HL-60 (cell line): ENCODE measurements around the gene RELCH.

Experiments used
- DNase-seq, 2 experiments: peaks; one replicate each; pipeline ENCODE4 v3.0.0-alpha.2; 2010 to 2020; ENCODE audit warnings: low read depth in 1 of 2, low spot score in 1 of 2
- H3K27ac ChIP-seq: fragments of 250-450 bp; sonication (Bioruptor Pico); replicated peaks from 2 replicates; pipeline ENCODE4 v1.5.1; 2020; ENCODE audit warnings: mild to moderate bottlenecking, moderate library complexity
- H3K27me3 ChIP-seq: fragments of 250-450 bp; sonication (Bioruptor Pico); 2 replicates; pipeline ENCODE4 v1.5.1; 2021; ENCODE audit warnings: mild to moderate bottlenecking, moderate library complexity; ENCODE audit not compliant: insufficient read depth, poor library complexity, severe bottlenecking
- H3K4me3 ChIP-seq: replicated peaks from 2 replicates; pipeline ENCODE4 v1.5.1; 2011; ENCODE audit warnings: mild to moderate bottlenecking, control low read depth, low read length; ENCODE audit not compliant: insufficient read depth
- CTCF ChIP-seq: IDR thresholded peaks from one replicate; pipeline ENCODE4 v1.5.1; 2011; ENCODE audit warnings: low read length, control low read depth, inconsistent platforms; ENCODE audit not compliant: insufficient read depth
- GABPA ChIP-seq: IDR thresholded peaks from 2 replicates; pipeline ENCODE4 v1.6.1; 2012; ENCODE audit warnings: low read depth
- POLR2AphosphoS5 ChIP-seq: IDR thresholded peaks from 2 replicates; pipeline ENCODE4 v1.6.1; 2012; ENCODE audit warnings: low read depth
- REST ChIP-seq: IDR thresholded peaks from 2 replicates; pipeline ENCODE4 v1.6.1; 2012; ENCODE audit warnings: low read depth; ENCODE audit not compliant: insufficient replicate concordance
- SPI1 ChIP-seq: IDR thresholded peaks from 2 replicates; pipeline ENCODE4 v1.6.1; 2012; ENCODE audit warnings: low read depth, mild to moderate bottlenecking, borderline replicate concordance

Gene RELCH

GRCh38 chr18:62239475-62239874 lies 52.4 kb downstream of the RELCH start:
- Histone ChIP-seq H3K4me3 (no peak overlapping the region), H3K27ac (no peak overlapping the region), H3K27me3 (no peaks in the 10 kb centered on the region)
- no peak for DNase-seq
- no peak for TF ChIP-seq REST
- TF ChIP-seq POLR2AphosphoS5 = no peak
- no peak for TF ChIP-seq CTCF
- no peak for TF ChIP-seq GABPA
- TF ChIP-seq SPI1 = no peak

GRCh38 chr18:62242955-62243354 lies 55.9 kb downstream of the RELCH start:
- Histone ChIP-seq H3K27ac (no peak overlapping the region), H3K4me3 (no peak overlapping the region), H3K27me3 (no peaks in the 10 kb centered on the region)
- TF ChIP-seq SPI1 (no peak), REST (no peak), CTCF (no peak), POLR2AphosphoS5 (no peak), GABPA (no peak)
- DNase-seq = no peak

- no peaks in the 10 kb centered on the region for H3K27me3 ChIP-seq
- DNase-seq = no peak
- H3K4me3 ChIP-seq = no peak overlapping the region
- H3K27ac ChIP-seq = no peak overlapping the region
- no peak for TF ChIP-seq POLR2AphosphoS5
- TF ChIP-seq SPI1 = no peak
- no peak for TF ChIP-seq GABPA
- TF ChIP-seq REST = no peak
- TF ChIP-seq CTCF = no peak
Observed at GRCh38 chr18:62245177-62245576, 58.1 kb downstream of the RELCH start.
